ENCODE data around the gene MYH8.

Gene MYH8

DNA sequence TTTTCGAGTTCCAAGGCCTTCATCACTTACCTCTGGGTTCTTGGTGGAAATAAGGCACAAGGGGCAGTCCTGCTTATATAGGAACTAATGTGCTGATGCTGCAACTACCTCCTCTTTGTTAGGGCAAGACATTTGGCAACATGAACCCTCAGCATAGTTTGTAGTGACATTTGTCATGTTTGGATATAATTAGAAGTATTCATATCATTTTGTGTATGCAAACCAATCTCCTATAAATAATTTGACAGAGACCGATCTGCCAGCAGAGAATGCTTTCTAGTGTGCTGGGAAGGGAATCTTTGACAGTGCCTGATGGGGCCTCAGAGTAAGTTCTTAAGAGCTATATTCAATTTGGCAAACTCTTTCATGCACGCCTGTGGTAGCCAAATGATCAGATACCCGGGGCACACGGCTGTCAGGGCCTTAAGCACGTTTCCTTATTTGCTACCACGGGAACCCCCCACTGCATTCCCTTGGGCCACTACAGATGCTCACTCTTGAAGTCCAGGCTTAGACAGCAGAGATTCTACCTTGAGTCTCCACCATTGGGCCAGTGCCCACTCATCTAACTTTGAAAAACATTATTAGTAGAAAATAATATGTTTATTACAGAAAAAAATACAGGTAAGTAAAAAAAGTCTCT is at the start of gene MYH8:
MYH8 (minus strand) TSS at position 51 of the 643 bp plus-strand sequence. CDS start 1,723 bp downstream, outside the sequence.
- ATAC-seq, result no peak
- Mint-ChIP-seq H3K27ac (no peak within 1 kb of the TSS), H3K36me3 (no peaks in the 10 kb centered on the region), H3K4me3 (no peak within 1 kb of the TSS), H3K27me3 (no peaks in the 10 kb centered on the region), H3K9me3 (peaks cover 3% of the 10 kb centered on the region), H3K4me1 (no peaks in the 10 kb centered on the region)

DNA sequence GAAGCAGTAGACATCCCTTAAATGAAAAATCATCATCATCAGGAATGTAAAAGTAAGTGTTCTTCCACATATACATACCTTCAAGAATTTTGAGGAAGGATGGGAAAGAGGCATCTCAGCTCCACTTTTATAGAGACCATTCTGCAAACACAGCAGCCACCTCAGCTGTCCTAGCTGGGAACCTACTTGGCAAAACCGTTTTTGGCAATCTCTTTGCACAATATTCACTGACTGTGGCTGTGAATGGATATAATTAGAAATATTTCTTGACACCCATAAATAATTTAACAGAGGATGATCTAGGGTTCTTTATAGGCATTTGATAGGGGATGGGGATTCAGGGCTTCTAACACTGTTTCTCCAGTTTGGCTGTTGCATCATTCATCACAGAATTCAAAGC is 47.7 kb upstream of the MYH8 start, which contains the start of gene MYH4:
MYH4 (minus strand) TSS at position 101 of the 400 bp plus-strand sequence. CDS start 2,814 bp downstream, outside the sequence.
- no peak within 1 kb of the TSS for H3K27ac Mint-ChIP-seq
- no peaks in the 10 kb centered on the region for H3K9me3 Mint-ChIP-seq
- H3K27me3 Mint-ChIP-seq, result no peaks in the 10 kb centered on the region
- no peak within 1 kb of the TSS for H3K4me3 Mint-ChIP-seq
- ATAC-seq, result no peak
- no peaks in the 10 kb centered on the region for H3K36me3 Mint-ChIP-seq
- no peaks in the 10 kb centered on the region for H3K4me1 Mint-ChIP-seq

DNA sequence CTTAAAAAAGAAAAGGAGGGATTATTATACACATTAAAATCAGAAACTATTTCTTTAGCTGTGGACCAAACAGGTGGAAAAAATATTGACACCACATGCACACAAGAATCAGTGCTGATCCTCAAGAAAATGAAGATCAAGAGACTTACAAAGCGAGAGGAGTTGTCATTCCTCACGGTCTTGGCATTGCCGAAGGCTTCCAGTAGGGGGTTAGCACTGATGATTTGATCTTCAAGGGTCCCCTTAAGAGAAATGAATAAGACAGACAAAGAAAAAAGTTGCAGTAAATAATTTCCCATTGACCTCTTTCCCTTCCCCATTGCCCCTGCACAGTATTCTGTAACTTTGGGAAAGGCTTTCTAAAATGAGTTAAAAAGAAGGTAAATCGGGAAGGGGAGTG is 41.7 kb upstream of the MYH8 start:
- H3K4me3 Mint-ChIP-seq, result no peak overlapping the region
- H3K4me1 Mint-ChIP-seq, result no peaks in the 10 kb centered on the region
- no peaks in the 10 kb centered on the region for H3K27me3 Mint-ChIP-seq
- H3K9me3 Mint-ChIP-seq, result peaks cover 6% of the 10 kb centered on the region
- no peak overlapping the region for H3K27ac Mint-ChIP-seq
- no peaks in the 10 kb centered on the region for H3K36me3 Mint-ChIP-seq
- ATAC-seq, result no peak

DNA sequence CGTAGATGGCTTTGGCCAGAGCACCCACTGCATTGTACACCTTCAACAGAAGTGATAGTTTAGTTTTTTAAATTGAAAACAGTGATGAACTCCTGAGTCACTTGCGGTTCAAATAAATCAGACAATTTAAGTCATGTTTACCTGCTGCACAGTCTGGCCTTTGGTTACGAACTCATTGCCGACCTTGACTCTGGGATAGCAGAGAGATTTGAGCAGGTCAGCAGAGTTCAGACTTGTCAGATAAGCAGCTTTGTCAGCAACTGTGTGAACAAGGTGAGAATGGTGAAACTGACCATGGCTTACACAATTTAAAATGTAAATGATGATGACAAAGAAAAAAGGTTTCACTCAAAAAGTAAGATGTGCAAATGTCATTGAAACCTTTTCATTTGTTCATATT is 38.3 kb upstream of the MYH8 start:
- ATAC-seq, result no peak
- H3K4me1 Mint-ChIP-seq, result no peaks in the 10 kb centered on the region
- no peak overlapping the region for H3K4me3 Mint-ChIP-seq
- no peak overlapping the region for H3K27ac Mint-ChIP-seq
- H3K36me3 Mint-ChIP-seq, result no peaks in the 10 kb centered on the region
- no peaks in the 10 kb centered on the region for H3K27me3 Mint-ChIP-seq
- H3K9me3 Mint-ChIP-seq, result peaks cover 6% of the 10 kb centered on the region

DNA sequence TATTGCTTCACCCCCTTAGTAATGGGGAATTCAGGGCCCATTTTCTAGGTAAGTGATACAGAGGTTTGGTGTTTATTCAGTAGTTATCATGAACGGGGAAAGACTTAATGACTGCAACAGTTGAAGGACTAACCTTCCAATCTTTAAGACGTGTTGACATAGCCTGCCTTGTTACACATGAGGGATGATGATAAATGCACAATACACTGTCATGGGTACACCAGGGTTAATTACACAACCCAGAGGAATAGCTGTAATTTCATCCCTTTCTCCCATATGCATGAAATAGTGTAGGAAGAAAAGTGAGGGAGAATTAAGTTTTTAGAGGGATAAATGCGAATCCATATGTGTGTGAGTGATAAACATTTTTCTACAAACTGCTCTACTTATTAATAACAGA is 37.0 kb upstream of the MYH8 start:
- Mint-ChIP-seq H3K27ac (no peak overlapping the region), H3K4me3 (no peak overlapping the region), H3K36me3 (no peaks in the 10 kb centered on the region), H3K9me3 (peaks cover 3% of the 10 kb centered on the region), H3K27me3 (no peaks in the 10 kb centered on the region), H3K4me1 (no peaks in the 10 kb centered on the region)
- ATAC-seq, result no peak

DNA sequence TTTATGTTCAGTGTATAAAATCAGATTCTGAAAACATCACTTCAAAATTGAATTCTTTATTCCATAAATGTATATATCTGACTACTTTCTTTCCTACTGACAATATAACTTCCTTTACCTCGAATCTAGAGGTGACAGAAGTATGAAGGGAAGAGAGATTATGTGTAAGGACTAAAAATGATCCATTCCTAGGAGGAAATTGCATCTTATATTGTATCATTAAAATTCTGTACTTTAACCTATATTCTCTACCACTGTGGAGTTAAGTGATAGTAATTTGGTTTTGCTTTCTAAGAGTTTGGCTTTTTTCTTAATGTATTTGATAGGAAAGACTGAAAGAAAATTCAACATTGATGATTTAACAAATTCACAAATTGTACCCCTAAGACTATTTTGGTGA is 36.2 kb upstream of the MYH8 start:
- H3K27me3 Mint-ChIP-seq, result no peaks in the 10 kb centered on the region
- no peak overlapping the region for H3K27ac Mint-ChIP-seq
- H3K4me1 Mint-ChIP-seq, result no peaks in the 10 kb centered on the region
- no peak overlapping the region for H3K4me3 Mint-ChIP-seq
- peaks cover 3% of the 10 kb centered on the region for H3K9me3 Mint-ChIP-seq
- no peak for ATAC-seq
- H3K36me3 Mint-ChIP-seq, result no peaks in the 10 kb centered on the region

DNA sequence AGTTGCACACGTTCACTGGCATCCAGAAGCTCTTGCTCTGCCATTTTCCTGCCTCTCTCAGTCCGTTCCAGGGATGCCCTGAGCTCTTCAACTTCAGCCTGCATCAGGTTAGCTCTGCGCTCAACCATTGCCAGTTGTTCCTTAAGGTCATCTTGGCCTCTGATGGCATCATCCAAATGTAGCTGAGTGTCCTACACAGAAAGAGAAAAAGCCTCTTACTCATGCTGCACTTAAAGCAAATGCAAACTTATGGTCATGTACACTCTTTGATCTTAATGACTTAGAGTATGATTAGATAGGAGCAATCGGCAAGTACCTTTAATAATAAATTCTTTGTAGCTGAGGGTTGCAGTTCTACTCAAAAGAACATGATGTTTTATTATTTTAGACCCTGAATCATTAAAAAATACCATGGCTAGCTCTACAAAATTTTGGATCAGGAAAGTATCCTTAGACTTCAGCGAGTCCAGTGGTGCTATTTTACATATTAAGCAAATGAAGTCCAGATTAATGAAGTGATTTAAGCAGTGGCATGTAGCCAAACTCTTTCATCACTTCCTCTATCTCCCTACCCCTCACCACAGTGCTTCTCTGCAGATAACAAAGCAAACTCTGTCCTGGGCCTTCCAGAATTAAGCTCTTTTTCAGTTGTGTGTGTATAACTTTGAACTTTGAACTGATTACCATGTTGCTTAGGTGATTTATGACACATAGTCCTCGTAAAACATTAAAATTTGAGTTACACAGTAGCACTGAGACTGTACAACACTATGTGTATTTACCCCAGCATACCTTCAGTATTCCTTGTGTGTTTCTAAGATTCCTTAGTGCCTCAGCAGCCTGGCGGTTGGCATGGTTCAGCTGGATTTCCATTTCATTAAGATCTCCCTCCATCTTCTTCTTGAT is 25.5 kb upstream of the MYH8 start:
- no peak overlapping the region for H3K27ac Mint-ChIP-seq
- H3K36me3 Mint-ChIP-seq, result no peaks in the 10 kb centered on the region
- H3K9me3 Mint-ChIP-seq, result no peaks in the 10 kb centered on the region
- H3K4me1 Mint-ChIP-seq, result no peaks in the 10 kb centered on the region
- H3K27me3 Mint-ChIP-seq, result no peaks in the 10 kb centered on the region
- H3K4me3 Mint-ChIP-seq, result no peak overlapping the region
- ATAC-seq, result no peak

DNA sequence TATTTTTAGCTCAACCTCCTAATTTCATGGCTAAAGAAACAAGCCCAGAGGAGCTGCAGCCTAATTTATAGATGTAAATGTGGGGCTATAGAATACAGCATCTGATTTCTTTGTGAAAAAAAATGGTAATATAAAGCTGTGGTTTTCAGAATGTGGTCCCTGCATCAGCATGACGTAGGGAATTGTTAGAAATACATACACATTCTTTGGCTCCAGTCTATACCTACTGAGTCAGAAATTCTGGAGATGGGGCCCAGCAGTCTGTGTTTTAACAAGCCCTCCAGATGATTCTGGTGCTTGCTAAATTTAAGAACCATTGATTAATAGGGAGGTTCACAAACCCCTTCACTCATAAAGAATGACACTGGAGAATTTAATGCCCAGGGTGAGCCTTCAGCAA is 18.1 kb upstream of the MYH8 start:
- Mint-ChIP-seq H3K4me1 (no peaks in the 10 kb centered on the region), H3K4me3 (no peak overlapping the region), H3K36me3 (no peaks in the 10 kb centered on the region), H3K27me3 (peaks cover 22% of the 10 kb centered on the region), H3K27ac (no peak overlapping the region), H3K9me3 (peaks cover 4% of the 10 kb centered on the region)
- ATAC-seq, result no peak

DNA sequence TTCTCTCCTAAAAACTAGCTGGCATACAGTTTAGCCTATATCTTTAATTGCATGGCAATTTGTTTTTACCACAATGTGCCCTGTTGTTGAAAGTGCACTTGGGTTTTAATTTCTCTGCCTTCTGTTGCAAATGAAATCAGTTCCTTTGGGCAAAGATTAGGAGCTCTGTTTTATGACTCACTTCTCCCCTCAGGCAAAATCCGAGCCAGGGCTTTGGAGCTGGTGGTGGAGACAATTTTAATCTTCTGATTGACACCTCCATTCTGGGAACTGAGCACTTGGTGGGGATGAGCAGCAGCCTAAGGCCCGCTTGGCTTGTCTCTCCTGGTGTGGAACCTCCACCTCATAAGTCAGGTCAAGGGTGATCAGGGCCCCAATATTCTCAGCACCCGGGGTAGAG is 13.3 kb upstream of the MYH8 start:
- H3K4me1 Mint-ChIP-seq, result no peaks in the 10 kb centered on the region
- no peak overlapping the region for H3K4me3 Mint-ChIP-seq
- peaks cover 17% of the 10 kb centered on the region for H3K9me3 Mint-ChIP-seq
- no peak for ATAC-seq
- no peaks in the 10 kb centered on the region for H3K36me3 Mint-ChIP-seq
- H3K27ac Mint-ChIP-seq, result no peak overlapping the region
- peaks cover 22% of the 10 kb centered on the region for H3K27me3 Mint-ChIP-seq

DNA sequence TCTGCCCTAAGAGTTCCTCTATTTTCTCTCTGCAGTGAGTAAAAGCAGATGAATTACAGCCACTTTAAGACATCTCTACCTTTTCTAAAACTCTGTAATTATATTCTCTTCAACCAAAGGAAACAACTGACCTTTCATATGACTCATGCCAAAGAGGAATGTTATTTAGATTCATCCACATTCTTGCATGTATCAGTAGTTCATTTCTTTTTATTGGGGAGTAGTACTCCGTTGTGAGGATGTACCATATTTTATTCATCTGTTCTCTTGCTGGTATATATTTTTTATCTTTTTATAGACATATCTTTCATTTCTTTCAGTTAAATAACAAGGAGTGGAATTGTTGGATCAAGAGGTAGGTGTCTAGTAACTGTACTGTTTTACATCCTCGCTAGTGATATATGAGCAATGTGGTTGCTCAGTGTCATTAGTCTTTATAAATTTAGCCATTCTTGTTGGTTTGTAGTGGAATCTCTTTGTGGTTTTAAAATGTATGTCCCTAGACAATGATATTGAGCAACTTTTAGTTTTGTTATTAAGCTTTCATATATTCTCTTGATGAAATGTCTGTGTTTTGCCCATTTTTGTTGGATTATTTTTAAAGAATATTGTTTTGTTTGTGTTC is 7.8 kb upstream of the MYH8 start:
- ATAC-seq, result no peak
- peaks cover 17% of the 10 kb centered on the region for H3K9me3 Mint-ChIP-seq
- H3K4me1 Mint-ChIP-seq, result no peaks in the 10 kb centered on the region
- H3K27me3 Mint-ChIP-seq, result no peaks in the 10 kb centered on the region
- no peak overlapping the region for H3K4me3 Mint-ChIP-seq
- no peaks in the 10 kb centered on the region for H3K36me3 Mint-ChIP-seq
- H3K27ac Mint-ChIP-seq, result no peak overlapping the region

DNA sequence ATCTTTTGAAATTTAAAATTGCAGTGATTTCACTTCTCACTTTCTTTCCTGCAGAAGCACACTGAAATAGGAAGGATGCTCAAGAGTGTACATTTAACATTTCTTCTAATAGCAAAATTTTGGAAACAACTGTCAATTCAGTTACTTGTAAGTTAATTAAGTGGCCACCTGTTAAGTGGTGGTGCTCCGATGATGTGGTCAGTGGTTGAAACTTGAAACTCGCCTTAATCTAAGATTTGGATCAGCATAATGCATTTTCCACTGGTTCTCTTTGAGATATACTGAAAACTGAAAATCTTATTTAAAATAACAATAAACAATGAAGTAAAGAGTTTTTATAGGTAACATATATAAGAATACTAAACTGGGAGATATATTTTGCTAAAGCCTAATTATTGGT is 7.0 kb upstream of the MYH8 start:
- H3K4me3 Mint-ChIP-seq, result no peak overlapping the region
- H3K4me1 Mint-ChIP-seq, result no peaks in the 10 kb centered on the region
- H3K27ac Mint-ChIP-seq, result no peak overlapping the region
- H3K36me3 Mint-ChIP-seq, result no peaks in the 10 kb centered on the region
- no peaks in the 10 kb centered on the region for H3K27me3 Mint-ChIP-seq
- no peak for ATAC-seq
- H3K9me3 Mint-ChIP-seq, result peaks cover 15% of the 10 kb centered on the region

DNA sequence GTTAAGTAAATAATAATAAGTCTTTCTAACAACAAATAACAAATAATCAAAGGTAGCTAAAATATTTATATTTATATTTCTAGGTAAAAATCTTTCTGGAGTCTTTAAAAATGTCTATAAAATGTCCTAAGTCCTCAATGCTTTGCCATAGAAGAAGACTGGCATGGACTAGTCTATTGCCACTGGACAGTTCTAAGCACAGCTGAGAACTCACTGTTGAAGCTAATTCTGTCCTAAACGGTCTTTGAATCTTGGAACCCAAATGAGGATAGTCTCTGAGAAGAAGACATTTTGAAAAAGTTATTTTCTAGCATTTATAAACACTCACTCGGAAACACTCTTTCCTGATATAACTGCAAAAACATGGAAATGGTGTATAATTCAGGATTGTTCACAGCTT is 539 bp downstream of the MYH8 start:
- no peak for ATAC-seq
- Mint-ChIP-seq H3K4me1 (no peaks in the 10 kb centered on the region), H3K9me3 (peaks cover 3% of the 10 kb centered on the region), H3K27me3 (no peaks in the 10 kb centered on the region), H3K27ac (no peak overlapping the region), H3K36me3 (no peaks in the 10 kb centered on the region), H3K4me3 (no peak overlapping the region)

DNA sequence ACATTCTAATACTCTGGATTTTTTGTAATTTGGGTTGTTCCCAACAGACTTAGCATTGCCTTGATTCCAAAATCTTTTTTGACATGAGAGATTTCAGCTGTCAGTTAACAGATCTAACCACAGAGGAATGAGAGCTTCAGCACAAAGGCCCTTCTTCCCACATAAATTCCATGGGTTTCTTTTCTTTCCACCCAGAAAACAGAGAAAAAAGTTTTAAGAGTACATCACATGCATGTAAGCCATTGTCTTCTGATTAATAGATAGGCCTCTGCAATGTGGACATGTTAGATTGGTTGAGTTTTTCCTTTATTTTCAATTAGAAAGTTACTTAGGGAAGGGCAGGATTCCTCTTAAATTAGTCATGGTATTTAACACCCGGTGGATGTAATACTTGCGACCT is 939 bp downstream of the MYH8 start:
- Mint-ChIP-seq H3K36me3 (no peaks in the 10 kb centered on the region), H3K27ac (no peak overlapping the region), H3K4me3 (no peak overlapping the region), H3K9me3 (peaks cover 3% of the 10 kb centered on the region), H3K4me1 (no peaks in the 10 kb centered on the region), H3K27me3 (no peaks in the 10 kb centered on the region)
- no peak for ATAC-seq

DNA sequence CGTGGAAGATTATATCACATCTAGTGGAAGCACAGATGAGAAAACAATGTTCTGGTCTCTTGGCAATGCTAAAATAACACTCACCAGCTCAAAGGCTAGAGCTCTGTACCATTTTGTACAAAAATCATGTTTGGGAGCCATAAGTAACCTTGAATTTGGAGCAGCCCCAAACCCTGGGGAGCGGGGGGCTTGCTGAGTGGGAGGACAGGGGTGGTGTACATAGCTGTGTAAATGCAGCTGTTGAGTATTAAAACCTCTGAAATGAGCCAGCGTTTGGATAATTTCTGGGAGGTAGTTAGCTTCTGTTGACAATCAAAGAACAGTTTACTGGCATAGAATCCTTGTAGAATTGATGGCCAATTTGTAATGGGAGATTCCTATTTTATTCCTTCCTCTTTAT is 4.3 kb downstream of the MYH8 start:
- no peaks in the 10 kb centered on the region for H3K4me1 Mint-ChIP-seq
- no peaks in the 10 kb centered on the region for H3K27me3 Mint-ChIP-seq
- no peak overlapping the region for H3K4me3 Mint-ChIP-seq
- no peak for ATAC-seq
- no peaks in the 10 kb centered on the region for H3K36me3 Mint-ChIP-seq
- H3K27ac Mint-ChIP-seq, result no peak overlapping the region
- no peaks in the 10 kb centered on the region for H3K9me3 Mint-ChIP-seq

DNA sequence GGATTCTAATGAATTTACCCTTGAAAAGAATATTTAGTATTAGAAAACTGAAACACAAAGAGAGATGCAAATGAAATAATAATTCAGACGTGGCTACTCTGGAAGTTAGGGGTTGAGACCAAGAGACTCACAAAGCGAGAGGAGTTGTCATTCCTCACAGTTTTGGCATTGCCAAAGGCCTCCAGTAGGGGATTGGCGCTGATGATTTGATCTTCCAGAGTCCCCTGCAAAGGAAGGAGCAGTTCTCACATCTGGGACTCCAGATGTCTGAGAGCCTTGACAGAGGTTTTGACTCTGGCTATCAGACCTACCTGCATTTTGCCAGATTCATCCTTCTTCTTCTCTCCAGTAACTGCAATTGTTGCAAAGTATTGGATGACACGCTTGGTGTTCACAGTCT is 6.6 kb downstream of the MYH8 start:
- no peaks in the 10 kb centered on the region for H3K4me1 Mint-ChIP-seq
- no peak overlapping the region for H3K4me3 Mint-ChIP-seq
- no peaks in the 10 kb centered on the region for H3K9me3 Mint-ChIP-seq
- H3K36me3 Mint-ChIP-seq, result no peaks in the 10 kb centered on the region
- no peaks in the 10 kb centered on the region for H3K27me3 Mint-ChIP-seq
- no peak overlapping the region for H3K27ac Mint-ChIP-seq
- no peak for ATAC-seq

DNA sequence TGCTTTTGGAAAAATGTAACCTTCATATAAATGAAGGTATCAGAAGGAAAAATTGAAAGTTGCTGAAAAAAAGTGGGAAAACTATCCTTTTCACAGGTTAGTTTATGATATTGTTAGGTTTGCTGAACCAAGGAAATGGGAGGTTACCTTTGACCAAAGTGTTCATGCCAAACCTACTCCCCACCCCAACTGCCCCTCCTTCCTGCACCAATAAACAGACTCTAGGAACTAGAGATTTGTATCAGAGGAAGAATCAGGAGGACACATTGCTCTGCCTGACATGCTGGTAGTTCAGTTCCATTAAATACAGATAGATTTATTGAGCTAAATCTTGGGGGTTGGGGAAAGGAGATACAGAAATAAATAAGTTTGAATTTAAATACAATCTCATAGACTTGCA is 18.2 kb downstream of the MYH8 start:
- no peak for ATAC-seq
- no peaks in the 10 kb centered on the region for H3K9me3 Mint-ChIP-seq
- H3K4me1 Mint-ChIP-seq, result no peaks in the 10 kb centered on the region
- H3K27ac Mint-ChIP-seq, result no peak overlapping the region
- no peak overlapping the region for H3K4me3 Mint-ChIP-seq
- no peaks in the 10 kb centered on the region for H3K27me3 Mint-ChIP-seq
- no peaks in the 10 kb centered on the region for H3K36me3 Mint-ChIP-seq
